OCI-LY1 (cell line): ENCODE measurements around the gene VSIG10.

Experiments used
- EZH2 ChIP-seq: fragments of 200-600 bp; sonication (generic), shearing (Covaris generic); IDR thresholded peaks from 2 replicates; pipeline ENCODE4 v1.8.0; 2017; ENCODE audit warnings: borderline replicate concordance, mixed run types, mild to moderate bottlenecking, antibody characterized with exemption, low read length, moderate library complexity, mixed read lengths
- TF ChIP-seq, protein P1 (sequence below): fragments of 200-600 bp; sonication (generic), shearing (Covaris generic); IDR thresholded peaks from 2 replicates; pipeline ENCODE4 v1.5.1; 2017; ENCODE audit warnings: mild to moderate bottlenecking, antibody characterized with exemption, low read length, moderate library complexity, mixed read lengths

DNA sequence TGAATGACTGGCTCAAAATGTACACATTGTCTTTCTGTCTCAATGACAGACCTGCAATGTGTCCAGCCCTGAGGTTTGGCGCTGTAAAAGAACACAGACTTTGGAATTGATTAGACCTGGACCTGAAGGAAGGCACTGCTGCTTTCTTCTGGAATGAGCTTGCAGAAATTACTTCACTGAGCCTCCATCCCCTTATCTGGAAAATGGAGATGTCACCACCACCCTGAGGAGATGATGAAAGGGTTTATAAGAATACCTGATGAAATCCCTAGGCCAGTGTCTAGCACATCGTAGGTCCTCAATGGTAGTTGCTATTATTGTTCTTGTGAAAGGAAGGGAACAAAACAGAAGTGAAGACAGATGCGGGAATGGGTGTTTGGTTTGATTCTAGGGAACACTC is 33.2 kb downstream of the VSIG10 start:
- TF ChIP-seq, protein P1, sequence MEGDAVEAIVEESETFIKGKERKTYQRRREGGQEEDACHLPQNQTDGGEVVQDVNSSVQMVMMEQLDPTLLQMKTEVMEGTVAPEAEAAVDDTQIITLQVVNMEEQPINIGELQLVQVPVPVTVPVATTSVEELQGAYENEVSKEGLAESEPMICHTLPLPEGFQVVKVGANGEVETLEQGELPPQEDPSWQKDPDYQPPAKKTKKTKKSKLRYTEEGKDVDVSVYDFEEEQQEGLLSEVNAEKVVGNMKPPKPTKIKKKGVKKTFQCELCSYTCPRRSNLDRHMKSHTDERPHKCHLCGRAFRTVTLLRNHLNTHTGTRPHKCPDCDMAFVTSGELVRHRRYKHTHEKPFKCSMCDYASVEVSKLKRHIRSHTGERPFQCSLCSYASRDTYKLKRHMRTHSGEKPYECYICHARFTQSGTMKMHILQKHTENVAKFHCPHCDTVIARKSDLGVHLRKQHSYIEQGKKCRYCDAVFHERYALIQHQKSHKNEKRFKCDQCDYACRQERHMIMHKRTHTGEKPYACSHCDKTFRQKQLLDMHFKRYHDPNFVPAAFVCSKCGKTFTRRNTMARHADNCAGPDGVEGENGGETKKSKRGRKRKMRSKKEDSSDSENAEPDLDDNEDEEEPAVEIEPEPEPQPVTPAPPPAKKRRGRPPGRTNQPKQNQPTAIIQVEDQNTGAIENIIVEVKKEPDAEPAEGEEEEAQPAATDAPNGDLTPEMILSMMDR = no peak
- TF ChIP-seq EZH2 = no peak
